ENCODE results near the gene THUMPD1.
A peak's percentile ranks its signal among the peaks of the same experiment; 100 is the strongest.
"Not testable (repeated sequence)": the region's sequence is repeated elsewhere in the genome, so short reads cannot be mapped to it uniquely, and the experiment has no call there.

THUMPD1 gene

GRCh38 chr16:20766294-20766693, 24.7 kb upstream of the THUMPD1 start:
- Histone ChIP-seq H3K4me1 (ENCODE audit: control insufficient read depth in 5 of 5, insufficient read depth in 5 of 5, low read length in 5 of 5) (peaks cover 0 to 3% (median 3%) of the 10 kb centered on the region in 5 donors), H3K36me3 (ENCODE audit: control insufficient read depth in 5 of 5, insufficient read depth in 5 of 5, low read length in 5 of 5) (no peaks in the 10 kb centered on the region), H3K27me3 (ENCODE audit: control insufficient read depth in 5 of 5, insufficient read depth in 4 of 5, low read length in 5 of 5) (no peaks in the 10 kb centered on the region), H3K9ac (ENCODE audit: low read length in 5 of 5) (no peak overlapping the region), H3K27ac (ENCODE audit: low read depth, low read length) (no peak overlapping the region), H3K9me3 (ENCODE audit: control insufficient read depth in 5 of 5, low read length in 5 of 5) (no peaks in the 10 kb centered on the region), H3K4me3 (ENCODE audit: low read depth in 1 of 5, low read length in 5 of 5) (no peak overlapping the region)

- Histone ChIP-seq H3K9ac (ENCODE audit: low read length in 5 of 5) (no peak overlapping the region), H3K27ac (ENCODE audit: low read depth, low read length) (no peak overlapping the region), H3K4me1 (ENCODE audit: control insufficient read depth in 5 of 5, insufficient read depth in 5 of 5, low read length in 5 of 5) (peaks cover 0 to 3% (median 3%) of the 10 kb centered on the region in 5 donors), H3K4me3 (ENCODE audit: low read depth in 1 of 5, low read length in 5 of 5) (no peak overlapping the region), H3K27me3 (ENCODE audit: control insufficient read depth in 5 of 5, insufficient read depth in 4 of 5, low read length in 5 of 5) (no peaks in the 10 kb centered on the region), H3K36me3 (ENCODE audit: control insufficient read depth in 5 of 5, insufficient read depth in 5 of 5, low read length in 5 of 5) (no peaks in the 10 kb centered on the region), H3K9me3 (ENCODE audit: control insufficient read depth in 5 of 5, low read length in 5 of 5) (no peaks in the 10 kb centered on the region)
These were observed 24.1 kb upstream of the THUMPD1 start for GRCh38 chr16:20765732-20766131.

- H3K9ac ChIP-seq (ENCODE audit: low read length in 5 of 5); H3K27ac ChIP-seq (ENCODE audit: low read depth, low read length); H3K4me3 ChIP-seq (ENCODE audit: low read depth in 1 of 5, low read length in 5 of 5); H3K9me3 ChIP-seq (ENCODE audit: control insufficient read depth in 5 of 5, low read length in 5 of 5); H3K36me3 ChIP-seq (ENCODE audit: control insufficient read depth in 5 of 5, insufficient read depth in 5 of 5, low read length in 5 of 5); H3K4me1 ChIP-seq (ENCODE audit: control insufficient read depth in 5 of 5, insufficient read depth in 5 of 5, low read length in 5 of 5); H3K27me3 ChIP-seq (ENCODE audit: control insufficient read depth in 5 of 5, insufficient read depth in 4 of 5, low read length in 5 of 5): not testable (repeated sequence)
These were observed 22.8 kb upstream of the THUMPD1 start for GRCh38 chr16:20764448-20764847.

- peak within 1 kb of the TSS; percentile 15 for H3K27ac ChIP-seq (ENCODE audit: low read depth, low read length)
- H3K27me3 ChIP-seq (ENCODE audit: control insufficient read depth in 5 of 5, insufficient read depth in 4 of 5, low read length in 5 of 5) = no peaks in the 10 kb centered on the region
- H3K4me1 ChIP-seq (ENCODE audit: control insufficient read depth in 5 of 5, insufficient read depth in 5 of 5, low read length in 5 of 5) = peaks cover 0 to 3% (median 3%) of the 10 kb centered on the region in 5 donors
- H3K9me3 ChIP-seq (ENCODE audit: control insufficient read depth in 5 of 5, low read length in 5 of 5) = no peaks in the 10 kb centered on the region
- H3K36me3 ChIP-seq (ENCODE audit: control insufficient read depth in 5 of 5, insufficient read depth in 5 of 5, low read length in 5 of 5) = no peaks in the 10 kb centered on the region
- peak within 1 kb of the TSS; percentile 49 to 63 (median 55) for H3K4me3 ChIP-seq (ENCODE audit: low read depth in 1 of 5, low read length in 5 of 5)
- H3K9ac ChIP-seq (ENCODE audit: low read length in 5 of 5) = peak within 1 kb of the TSS in 3 of 5 donors; percentile 28 to 33 (median 31)
These were observed 22.0 kb upstream of the THUMPD1 start, which contains the start of gene ACSM3 for GRCh38 chr16:20763461-20764232. ACSM3 (plus strand) TSS chr16:20764014; CDS start chr16:20770035, 6,021 bp downstream.

GRCh38 chr16:20762404-20763123, 20.9 kb upstream of the THUMPD1 start:
- no peaks in the 10 kb centered on the region for H3K9me3 ChIP-seq (ENCODE audit: control insufficient read depth in 5 of 5, low read length in 5 of 5)
- no peak overlapping the region for H3K4me3 ChIP-seq (ENCODE audit: low read depth in 1 of 5, low read length in 5 of 5)
- no peak overlapping the region for H3K27ac ChIP-seq (ENCODE audit: low read depth, low read length)
- no peaks in the 10 kb centered on the region for H3K36me3 ChIP-seq (ENCODE audit: control insufficient read depth in 5 of 5, insufficient read depth in 5 of 5, low read length in 5 of 5)
- H3K4me1 ChIP-seq (ENCODE audit: control insufficient read depth in 5 of 5, insufficient read depth in 5 of 5, low read length in 5 of 5) = peaks cover 0 to 3% (median 3%) of the 10 kb centered on the region in 5 donors
- no peaks in the 10 kb centered on the region for H3K27me3 ChIP-seq (ENCODE audit: control insufficient read depth in 5 of 5, insufficient read depth in 4 of 5, low read length in 5 of 5)
- H3K9ac ChIP-seq (ENCODE audit: low read length in 5 of 5) = no peak overlapping the region

- Histone ChIP-seq H3K27me3 (ENCODE audit: control insufficient read depth in 5 of 5, insufficient read depth in 4 of 5, low read length in 5 of 5) (no peaks in the 10 kb centered on the region), H3K36me3 (ENCODE audit: control insufficient read depth in 5 of 5, insufficient read depth in 5 of 5, low read length in 5 of 5) (no peaks in the 10 kb centered on the region), H3K4me3 (ENCODE audit: low read depth in 1 of 5, low read length in 5 of 5) (no peak overlapping the region), H3K9me3 (ENCODE audit: control insufficient read depth in 5 of 5, low read length in 5 of 5) (no peaks in the 10 kb centered on the region), H3K4me1 (ENCODE audit: control insufficient read depth in 5 of 5, insufficient read depth in 5 of 5, low read length in 5 of 5) (peaks cover 0 to 3% (median 3%) of the 10 kb centered on the region in 5 donors), H3K27ac (ENCODE audit: low read depth, low read length) (no peak overlapping the region), H3K9ac (ENCODE audit: low read length in 5 of 5) (no peak overlapping the region)
These were observed 19.6 kb upstream of the THUMPD1 start for GRCh38 chr16:20761175-20761574.

- Histone ChIP-seq H3K4me1 (ENCODE audit: control insufficient read depth in 5 of 5, insufficient read depth in 5 of 5, low read length in 5 of 5) (peaks cover 0 to 3% (median 3%) of the 10 kb centered on the region in 5 donors), H3K9me3 (ENCODE audit: control insufficient read depth in 5 of 5, low read length in 5 of 5) (no peaks in the 10 kb centered on the region), H3K9ac (ENCODE audit: low read length in 5 of 5) (no peak overlapping the region), H3K4me3 (ENCODE audit: low read depth in 1 of 5, low read length in 5 of 5) (no peak overlapping the region), H3K27me3 (ENCODE audit: control insufficient read depth in 5 of 5, insufficient read depth in 4 of 5, low read length in 5 of 5) (no peaks in the 10 kb centered on the region), H3K27ac (ENCODE audit: low read depth, low read length) (no peak overlapping the region), H3K36me3 (ENCODE audit: control insufficient read depth in 5 of 5, insufficient read depth in 5 of 5, low read length in 5 of 5) (no peaks in the 10 kb centered on the region)
These were observed 18.7 kb upstream of the THUMPD1 start for GRCh38 chr16:20760346-20760745.

- H3K4me1 ChIP-seq (ENCODE audit: control insufficient read depth in 5 of 5, insufficient read depth in 5 of 5, low read length in 5 of 5); H3K27ac ChIP-seq (ENCODE audit: low read depth, low read length); H3K9ac ChIP-seq (ENCODE audit: low read length in 5 of 5); H3K4me3 ChIP-seq (ENCODE audit: low read depth in 1 of 5, low read length in 5 of 5); H3K9me3 ChIP-seq (ENCODE audit: control insufficient read depth in 5 of 5, low read length in 5 of 5); H3K36me3 ChIP-seq (ENCODE audit: control insufficient read depth in 5 of 5, insufficient read depth in 5 of 5, low read length in 5 of 5); H3K27me3 ChIP-seq (ENCODE audit: control insufficient read depth in 5 of 5, insufficient read depth in 4 of 5, low read length in 5 of 5): not testable (repeated sequence)
These were observed 14.2 kb upstream of the THUMPD1 start for GRCh38 chr16:20755799-20756198.

- H3K36me3 ChIP-seq (ENCODE audit: control insufficient read depth in 5 of 5, insufficient read depth in 5 of 5, low read length in 5 of 5) = no peaks in the 10 kb centered on the region
- no peak overlapping the region for H3K27ac ChIP-seq (ENCODE audit: low read depth, low read length)
- H3K4me1 ChIP-seq (ENCODE audit: control insufficient read depth in 5 of 5, insufficient read depth in 5 of 5, low read length in 5 of 5) = no peaks in the 10 kb centered on the region
- no peaks in the 10 kb centered on the region for H3K27me3 ChIP-seq (ENCODE audit: control insufficient read depth in 5 of 5, insufficient read depth in 4 of 5, low read length in 5 of 5)
- H3K4me3 ChIP-seq (ENCODE audit: low read depth in 1 of 5, low read length in 5 of 5) = no peak overlapping the region
- H3K9me3 ChIP-seq (ENCODE audit: control insufficient read depth in 5 of 5, low read length in 5 of 5) = no peaks in the 10 kb centered on the region
- H3K9ac ChIP-seq (ENCODE audit: low read length in 5 of 5) = no peak overlapping the region
These were observed 13.6 kb upstream of the THUMPD1 start for GRCh38 chr16:20755238-20755637.

GRCh38 chr16:20753727-20754126, 12.1 kb upstream of the THUMPD1 start:
- Histone ChIP-seq H3K4me1 (ENCODE audit: control insufficient read depth in 5 of 5, insufficient read depth in 5 of 5, low read length in 5 of 5) (no peaks in the 10 kb centered on the region), H3K27me3 (ENCODE audit: control insufficient read depth in 5 of 5, insufficient read depth in 4 of 5, low read length in 5 of 5) (no peaks in the 10 kb centered on the region), H3K9me3 (ENCODE audit: control insufficient read depth in 5 of 5, low read length in 5 of 5) (no peaks in the 10 kb centered on the region), H3K4me3 (ENCODE audit: low read depth in 1 of 5, low read length in 5 of 5) (no peak overlapping the region), H3K9ac (ENCODE audit: low read length in 5 of 5) (no peak overlapping the region), H3K36me3 (ENCODE audit: control insufficient read depth in 5 of 5, insufficient read depth in 5 of 5, low read length in 5 of 5) (no peaks in the 10 kb centered on the region), H3K27ac (ENCODE audit: low read depth, low read length) (no peak overlapping the region)

Data from subcutaneous abdominal adipose tissue (tissue), 5 donors.